HepG2 (cell line): ENCODE results near the gene NATD1. TPM values are rescaled to one million over a fixed set of nuclear protein-coding genes. Genes with fewer than 3 reads are reported as not detected.

Experiments used
- AHDC1 ChIP-seq: sonication (generic); formaldehyde crosslinking; IDR thresholded peaks from 2 replicates; pipeline ENCODE4 v1.5.1; 2020; ENCODE audit warnings: mild to moderate bottlenecking, missing genetic modification reagents, borderline replicate concordance
- DPF2 ChIP-seq: sonication (generic); formaldehyde crosslinking; IDR thresholded peaks from 2 replicates; pipeline ENCODE4 v1.4.0; 2020; ENCODE audit warnings: mild to moderate bottlenecking, low read depth, missing genetic modification reagents, borderline replicate concordance
- HDAC2 ChIP-seq: sonication (generic); formaldehyde crosslinking; IDR thresholded peaks from 2 replicates; pipeline ENCODE4 v1.4.0; 2020; ENCODE audit warnings: missing genetic modification reagents
- HOXA9 ChIP-seq: sonication (generic); formaldehyde crosslinking; IDR thresholded peaks from 2 replicates; pipeline ENCODE4 v1.8.1; 2022; ENCODE audit warnings: missing genetic modification reagents, mild to moderate bottlenecking, moderate library complexity, borderline replicate concordance
- HOXD1 ChIP-seq: sonication (generic); formaldehyde crosslinking; IDR thresholded peaks from 2 replicates; pipeline ENCODE4 v1.5.0; 2020; ENCODE audit warnings: missing genetic modification reagents
- MED8 ChIP-seq: sonication (generic); formaldehyde crosslinking; IDR thresholded peaks from 2 replicates; pipeline ENCODE4 v1.8.1; 2023; ENCODE audit warnings: mild to moderate bottlenecking, missing genetic modification reagents; ENCODE audit not compliant: insufficient replicate concordance
- MLXIP ChIP-seq: sonication (generic); formaldehyde crosslinking; IDR thresholded peaks from 2 replicates; pipeline ENCODE4 v1.9.0; 2021; ENCODE audit warnings: missing genetic modification reagents, borderline replicate concordance
- NR3C1 ChIP-seq: sonication (generic); formaldehyde crosslinking; IDR thresholded peaks from 2 replicates; pipeline ENCODE4 v1.4.0; 2020; ENCODE audit warnings: missing genetic modification reagents
- PITX1 ChIP-seq: sonication (generic); formaldehyde crosslinking; IDR thresholded peaks from 2 replicates; pipeline ENCODE4 v1.5.1; 2020; ENCODE audit warnings: mild to moderate bottlenecking, missing genetic modification reagents
- TCF7L2 ChIP-seq: IDR thresholded peaks from 2 replicates; pipeline ENCODE4 v1.6.1; 2011; ENCODE audit warnings: mild to moderate bottlenecking, low read depth, low read length, moderate library complexity
- ZIK1 ChIP-seq: sonication (generic); formaldehyde crosslinking; IDR thresholded peaks from 2 replicates; pipeline ENCODE4 v1.5.0; 2020; ENCODE audit warnings: mild to moderate bottlenecking, low read depth, missing genetic modification reagents, borderline replicate concordance
- ZNF30 ChIP-seq: sonication (generic); formaldehyde crosslinking; IDR thresholded peaks from 2 replicates; pipeline ENCODE4 v1.5.0; 2020; ENCODE audit warnings: mild to moderate bottlenecking, missing genetic modification reagents
- ZNF317 ChIP-seq: sonication (generic); formaldehyde crosslinking; IDR thresholded peaks from 2 replicates; pipeline ENCODE4 v1.5.0; 2020; ENCODE audit warnings: mild to moderate bottlenecking, missing genetic modification reagents
- ZNF598 ChIP-seq: sonication (generic); formaldehyde crosslinking; IDR thresholded peaks from 2 replicates; pipeline ENCODE4 v1.5.1; 2020; ENCODE audit warnings: mild to moderate bottlenecking, missing genetic modification reagents, borderline replicate concordance
- ZNF652 ChIP-seq: IDR thresholded peaks from 2 replicates; pipeline ENCODE4 v1.6.1; 2016; ENCODE audit warnings: low read depth, borderline replicate concordance
- ZNF747 ChIP-seq: sonication (generic); formaldehyde crosslinking; IDR thresholded peaks from 2 replicates; pipeline ENCODE4 v1.8.1; 2023; ENCODE audit warnings: missing genetic modification reagents, mild to moderate bottlenecking, borderline replicate concordance
- ZNF883 ChIP-seq: sonication (generic); formaldehyde crosslinking; IDR thresholded peaks from 2 replicates; pipeline ENCODE4 v1.5.1; 2020; ENCODE audit warnings: mild to moderate bottlenecking, missing genetic modification reagents; ENCODE audit errors: not compliant biosample characterization
- ZSCAN12 ChIP-seq: sonication (generic); formaldehyde crosslinking; IDR thresholded peaks from 2 replicates; pipeline ENCODE4 v1.9.0; 2021; ENCODE audit warnings: mild to moderate bottlenecking, missing genetic modification reagents
- polyA plus RNA-seq, 8 experiments: library from polyadenylated mRNA; depleted of rRNA in 3 of 8; stranded (reverse) in 7 of 8; unstranded in 1 of 8; fragments of >200 nt; fragmentation: Illumina TruSeq in 4 of 8; extraction: Trizol in 4 of 8; gene quantifications; 2 replicates each; pipeline versions ENCODE4 v1.2.1 to v1.2.3, GENCODE V29; 2011 to 2016; ENCODE audit warnings: low read depth in 4 of 8, missing spikeins in 1 of 8, mixed read lengths in 1 of 8; ENCODE audit not compliant: insufficient read depth in 1 of 8
- total RNA-seq, 5 experiments: library from RNA; depleted of rRNA; stranded (reverse); fragments of >200 nt; fragmentation: Illumina TruSeq; extraction: Trizol; gene quantifications; 2 replicates each; pipeline ENCODE4 v1.2.3, GENCODE V29; 2016; ENCODE audit warnings: low read depth in 1 of 5
- TF ChIP-seq, protein P1 (sequence below): sonication (generic); formaldehyde crosslinking; IDR thresholded peaks from 2 replicates; pipeline ENCODE4 v1.5.1; 2020; ENCODE audit warnings: mild to moderate bottlenecking, missing genetic modification reagents

The NATD1 gene
- total and polyA plus RNA-seq, 2 of the 13 experiments (the other 11 are each of a cell fraction or from before 2014, with no cell fraction given) = 0.31 to 2.3 TPM

DNA sequence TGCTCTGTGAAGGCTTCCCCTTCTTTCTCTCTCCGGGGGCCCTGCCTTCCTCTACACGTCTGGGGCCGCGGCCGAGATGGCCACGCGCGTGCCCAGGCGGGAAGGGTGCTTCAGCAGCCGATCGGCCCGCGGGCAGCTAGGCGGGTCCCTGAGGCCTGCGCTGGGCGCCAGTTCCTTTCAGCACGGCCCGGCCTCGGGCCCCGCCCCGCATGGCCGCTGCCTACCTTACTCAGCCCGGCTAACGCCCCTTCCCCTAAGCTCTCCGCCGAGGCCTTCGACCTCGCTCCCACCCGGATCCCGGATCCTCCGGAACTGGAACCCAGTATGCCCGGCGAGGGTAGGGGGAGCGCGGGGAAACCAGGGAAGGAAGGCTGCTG lies 39.6 kb downstream of the NATD1 start (continued):
- TF ChIP-seq, protein P1, sequence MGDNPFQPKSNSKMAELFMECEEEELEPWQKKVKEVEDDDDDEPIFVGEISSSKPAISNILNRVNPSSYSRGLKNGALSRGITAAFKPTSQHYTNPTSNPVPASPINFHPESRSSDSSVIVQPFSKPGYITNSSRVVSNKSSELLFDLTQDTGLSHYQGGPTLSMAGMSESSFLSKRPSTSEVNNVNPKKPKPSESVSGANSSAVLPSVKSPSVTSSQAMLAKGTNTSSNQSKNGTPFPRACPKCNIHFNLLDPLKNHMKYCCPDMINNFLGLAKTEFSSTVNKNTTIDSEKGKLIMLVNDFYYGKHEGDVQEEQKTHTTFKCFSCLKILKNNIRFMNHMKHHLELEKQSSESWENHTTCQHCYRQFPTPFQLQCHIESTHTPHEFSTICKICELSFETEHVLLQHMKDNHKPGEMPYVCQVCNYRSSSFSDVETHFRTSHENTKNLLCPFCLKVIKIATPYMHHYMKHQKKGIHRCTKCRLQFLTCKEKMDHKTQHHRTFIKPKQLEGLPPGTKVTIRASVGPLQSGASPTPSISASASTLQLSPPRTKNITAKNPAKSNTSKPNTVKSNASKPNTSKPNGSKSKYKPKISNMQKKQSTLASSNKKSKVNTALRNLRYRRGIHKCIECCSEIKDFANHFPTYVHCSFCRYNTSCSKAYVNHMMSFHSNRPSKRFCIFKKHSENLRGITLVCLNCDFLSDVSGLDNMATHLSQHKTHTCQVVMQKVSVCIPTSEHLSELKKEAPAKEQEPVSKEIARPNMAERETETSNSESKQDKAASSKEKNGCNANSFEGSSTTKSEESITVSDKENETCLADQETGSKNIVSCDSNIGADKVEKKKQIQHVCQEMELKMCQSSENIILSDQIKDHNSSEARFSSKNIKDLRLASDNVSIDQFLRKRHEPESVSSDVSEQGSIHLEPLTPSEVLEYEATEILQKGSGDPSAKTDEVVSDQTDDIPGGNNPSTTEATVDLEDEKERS = 0 out of 2 replicates have a peak, but pooled peaks have one; percentile 26
- TF ChIP-seq ZNF652 (CRISPR knock-in tag) (no peak), ZNF598 (CRISPR knock-in tag) (0 out of 2 replicates have a peak, but pooled peaks have one; percentile 46), ZNF317 (CRISPR knock-in tag) (no peak), ZSCAN12 (CRISPR knock-in tag) (no peak), ZNF883 (CRISPR knock-in tag) (no peak), HDAC2 (no peak), MED8 (CRISPR knock-in tag) (no peak), MLXIP (CRISPR knock-in tag) (no peak), TCF7L2 (no peak), DPF2 (CRISPR knock-in tag) (no peak), HOXA9 (CRISPR knock-in tag) (no peak), ZNF30 (no peak), HOXD1 (CRISPR knock-in tag) (no peak), ZIK1 (CRISPR knock-in tag) (no peak), AHDC1 (no peak), NR3C1 (no peak), PITX1 (no peak), ZNF747 (CRISPR knock-in tag) (no peak)
